HCT116 (cell line): Measurements from ENCODE around the gene PLCB1. TPM values are rescaled to one million over a fixed set of nuclear protein-coding genes. Genes with fewer than 3 reads are reported as not detected.

ENCODE experiments used
- ATAC-seq: fragments of 200-7000 bp; cut with Tn5 transposase; 2 replicates; pipeline ENCODE4 v1.9.1; 2020; ENCODE audit warnings: mild to moderate bottlenecking, moderate library complexity
- BruUV-seq: library from RNA; stranded (reverse); fragments of 400-500 nt; replicated peaks from 2 replicates; lab custom pipeline; 2021; lab: Mats Ljungman, UMichigan
- CTCF ChIA-PET: fragments of 300-600 bp; sonication (Branson Sonifier 250); formaldehyde crosslinking; loops from one replicate; lab custom pipeline; 2021; ENCODE audit warnings: antibody characterized with exemption; lab: Charles Lee
- POLR2A ChIA-PET: fragments of 300-600, 350-600 bp; sonication (Branson Sonifier 250); formaldehyde crosslinking; loops from one replicate; lab custom pipeline; 2021; ENCODE audit warnings: antibody characterized with exemption; lab: Charles Lee
- RAD21 ChIA-PET, 2 experiments: fragments of 300-600 bp; sonication (Branson Sonifier 250); formaldehyde crosslinking; loops; one replicate each; lab custom pipeline; 2023; ENCODE audit warnings: low total read pairs in 2 of 2; ENCODE audit not compliant: uncharacterized antibody in 2 of 2, unreplicated experiment in 2 of 2, low non-redundant PET in 1 of 2; lab: Charles Lee
- DNase-seq: peaks from one replicate; pipeline ENCODE4 v3.0.0-alpha.2; 2010; ENCODE audit warnings: low read depth, low spot score
- H2AFZ ChIP-seq: fragments of 200-600 bp; shearing (Covaris generic), sonication (generic); 2 replicates; pipeline ENCODE4 v1.6.1; 2017; ENCODE audit warnings: low read depth, mixed run types, mixed read lengths, antibody characterized with exemption, low read length; ENCODE audit not compliant: poor library complexity, severe bottlenecking
- H3K27ac ChIP-seq: 2 replicates; pipeline ENCODE4 v1.5.1; 2012; ENCODE audit warnings: low read depth, low read length
- H3K27me3 ChIP-seq: fragments of 200-600 bp; sonication (generic); 2 replicates; pipeline ENCODE4 v1.6.1; 2016; ENCODE audit warnings: mixed run types, low read length, mixed read lengths; ENCODE audit not compliant: insufficient read depth
- H3K36me3 ChIP-seq, 2 experiments: fragments of 200-500 bp in 1 of 2; fragments of 200-600 bp in 1 of 2; sonication (Bioruptor generic) in 1 of 2; sonication (generic) in 1 of 2; 2 replicates each; pipeline versions ENCODE4 v1.5.1 to v1.6.1; 2014 to 2016; ENCODE audit warnings: low read length in 2 of 2, inconsistent platforms in 1 of 2, mixed read lengths in 1 of 2, mixed run types in 1 of 2; ENCODE audit not compliant: insufficient read depth in 2 of 2, control insufficient read depth in 1 of 2
- H3K4me1 ChIP-seq, 2 experiments: fragments of 200-600 bp in 1 of 2; sonication (generic) in 1 of 2; 2 replicates each; pipeline versions ENCODE4 v1.5.1 to v1.6.1; 2012 to 2017; ENCODE audit warnings: low read length in 2 of 2, inconsistent platforms in 1 of 2, mild to moderate bottlenecking in 1 of 2, mixed read lengths in 1 of 2, mixed run types in 1 of 2, moderate library complexity in 1 of 2; ENCODE audit not compliant: insufficient read depth in 2 of 2, control insufficient read depth in 1 of 2
- H3K4me2 ChIP-seq: fragments of 200-600 bp; sonication (generic); 2 replicates; pipeline ENCODE4 v1.6.1; 2017; ENCODE audit warnings: mixed run types, low read length, mixed read lengths
- H3K4me3 ChIP-seq, 2 experiments: fragments of 200-600 bp in 1 of 2; sonication (generic) in 1 of 2; replicated peaks in 1 of 2; 2 replicates each; pipeline ENCODE4 v1.5.1; 2011 to 2016; ENCODE audit warnings: low read length in 2 of 2, control low read depth in 1 of 2, low read depth in 1 of 2, mild to moderate bottlenecking in 1 of 2, mixed read lengths in 1 of 2, mixed run types in 1 of 2
- H3K79me2 ChIP-seq: fragments of 200-600 bp; sonication (generic); 2 replicates; pipeline ENCODE4 v1.6.1; 2017; ENCODE audit warnings: mild to moderate bottlenecking, mixed run types, low read length, moderate library complexity, mixed read lengths; ENCODE audit not compliant: insufficient read depth
- H3K9ac ChIP-seq: fragments of 200-600 bp; sonication (generic); 2 replicates; pipeline ENCODE4 v1.6.1; 2016; ENCODE audit warnings: low read length, mixed read lengths
- H3K9me2 ChIP-seq: fragments of 200-600 bp; sonication (generic), shearing (Covaris generic); 2 replicates; pipeline ENCODE4 v1.6.1; 2017; ENCODE audit warnings: mixed run types, mild to moderate bottlenecking, moderate library complexity; ENCODE audit not compliant: insufficient read depth
- H3K9me3 ChIP-seq, 2 experiments: fragments of 200-500 bp in 1 of 2; fragments of 200-600 bp in 1 of 2; sonication (Bioruptor generic) in 1 of 2; sonication (generic) in 1 of 2; 2 replicates each; pipeline ENCODE4 v1.6.1; 2014 to 2017; ENCODE audit warnings: low read length in 2 of 2, mixed read lengths in 2 of 2, inconsistent platforms in 1 of 2, low read depth in 1 of 2, mild to moderate bottlenecking in 1 of 2, mixed run types in 1 of 2, moderate library complexity in 1 of 2; ENCODE audit not compliant: control insufficient read depth in 1 of 2, insufficient read depth in 1 of 2
- H4K20me1 ChIP-seq: fragments of 200-600 bp; sonication (generic), shearing (Covaris generic); 2 replicates; pipeline ENCODE4 v1.6.1; 2017; ENCODE audit warnings: mixed run types, mild to moderate bottlenecking, moderate library complexity; ENCODE audit not compliant: insufficient read depth
- CBX3 ChIP-seq: IDR thresholded peaks from 2 replicates; pipeline ENCODE4 v1.6.1; 2012; ENCODE audit warnings: low read depth
- EGR1 ChIP-seq: IDR thresholded peaks from 2 replicates; pipeline ENCODE4 v1.6.1; 2012; ENCODE audit warnings: low read depth
- FOSL1 ChIP-seq: IDR thresholded peaks from 2 replicates; pipeline ENCODE4 v1.6.1; 2012; ENCODE audit warnings: low read depth
- POLR2A ChIP-seq: IDR thresholded peaks from 2 replicates; pipeline ENCODE4 v1.7.0; 2011; ENCODE audit warnings: borderline replicate concordance; ENCODE audit not compliant: insufficient read depth, insufficient read length; ENCODE audit errors: extremely low read depth
- POLR2AphosphoS5 ChIP-seq: IDR thresholded peaks from 2 replicates; pipeline ENCODE4 v1.6.1; 2011; ENCODE audit warnings: mild to moderate bottlenecking, low read depth, low read length, moderate library complexity
- RAD21 ChIP-seq: IDR thresholded peaks from 2 replicates; pipeline ENCODE4 v1.6.1; 2012; ENCODE audit warnings: low read depth, mild to moderate bottlenecking
- SP1 ChIP-seq: IDR thresholded peaks from 2 replicates; pipeline ENCODE4 v1.6.1; 2012; ENCODE audit warnings: low read depth
- SRF ChIP-seq: IDR thresholded peaks from 2 replicates; pipeline ENCODE4 v1.6.1; 2012; ENCODE audit warnings: low read depth
- TCF7L2 ChIP-seq: IDR thresholded peaks from 2 replicates; pipeline ENCODE4 v1.7.0; 2011; ENCODE audit warnings: borderline replicate concordance, inconsistent platforms; ENCODE audit not compliant: insufficient read depth, insufficient read length; ENCODE audit errors: extremely low read depth
- intact Hi-C: fragments of 100-400 bp; cut with micrococcal nuclease; formaldehyde crosslinking; loops from 2 replicates; pipeline ENCODE4 v1.10.0; 2022
- total RNA-seq: library from RNA; stranded (reverse); gene quantifications from one replicate; pipeline ENCODE4 v1.2.1, GENCODE V29; 2021; ENCODE audit not compliant: unreplicated experiment
- TF ChIP-seq, protein P1 (sequence below): IDR thresholded peaks from 2 replicates; pipeline ENCODE4 v1.6.1; 2012
- TF ChIP-seq, protein P2 (sequence below): IDR thresholded peaks from 2 replicates; pipeline ENCODE4 v1.6.1; 2012

The PLCB1 gene
- total RNA-seq, 1 experiment from 2014 or later: 15.8 TPM

DNA sequence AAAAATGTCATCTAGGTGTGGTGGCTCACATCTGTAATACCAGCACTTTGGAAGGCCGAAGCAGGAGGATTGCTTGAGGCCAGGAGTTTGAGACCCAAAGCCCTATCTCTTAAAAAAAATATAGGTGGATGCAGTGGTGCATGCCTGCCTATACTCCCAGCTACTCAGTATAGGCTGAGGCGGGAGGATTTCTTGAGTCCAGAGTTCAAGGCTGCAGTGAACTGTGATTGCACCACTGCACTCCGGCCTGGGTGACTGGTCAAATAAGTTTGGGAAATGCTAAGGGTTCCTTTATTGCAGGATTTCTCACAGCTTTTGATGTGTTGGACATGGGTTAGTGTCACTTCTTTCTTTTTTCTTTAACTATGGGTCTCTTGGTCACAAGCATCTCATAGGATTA lies 261.3 kb downstream of the PLCB1 start:
- TF ChIP-seq SP1 (no peak), RAD21 (no peak), FOSL1 (no peak)
- Histone ChIP-seq H3K27ac (no peak overlapping the region), H2AFZ (no peak overlapping the region), H3K79me2 (no peaks in the 10 kb centered on the region), H4K20me1 (no peaks in the 10 kb centered on the region), H3K9ac (no peak overlapping the region), H3K9me3 (no peaks in the 10 kb centered on the region), H3K4me3 (no peak overlapping the region), H3K4me1 (no peaks in the 10 kb centered on the region), H3K9me2 (no peaks in the 10 kb centered on the region), H3K27me3 (no peaks in the 10 kb centered on the region), H3K36me3 (no peaks in the 10 kb centered on the region), H3K4me2 (no peak overlapping the region)
- intact Hi-C loops: loop anchor here (5.0 kb wide), 1 partner anchor 329 kb away; no protein-coding TSS in a partner anchor
- POLR2A ChIA-PET: no interaction called here
- DNase-seq (no peak), ATAC-seq (no peak)
- RAD21 ChIA-PET: no interaction called here
- BruUV-seq: no TSS peak
- CTCF ChIA-PET: no interaction called here

DNA sequence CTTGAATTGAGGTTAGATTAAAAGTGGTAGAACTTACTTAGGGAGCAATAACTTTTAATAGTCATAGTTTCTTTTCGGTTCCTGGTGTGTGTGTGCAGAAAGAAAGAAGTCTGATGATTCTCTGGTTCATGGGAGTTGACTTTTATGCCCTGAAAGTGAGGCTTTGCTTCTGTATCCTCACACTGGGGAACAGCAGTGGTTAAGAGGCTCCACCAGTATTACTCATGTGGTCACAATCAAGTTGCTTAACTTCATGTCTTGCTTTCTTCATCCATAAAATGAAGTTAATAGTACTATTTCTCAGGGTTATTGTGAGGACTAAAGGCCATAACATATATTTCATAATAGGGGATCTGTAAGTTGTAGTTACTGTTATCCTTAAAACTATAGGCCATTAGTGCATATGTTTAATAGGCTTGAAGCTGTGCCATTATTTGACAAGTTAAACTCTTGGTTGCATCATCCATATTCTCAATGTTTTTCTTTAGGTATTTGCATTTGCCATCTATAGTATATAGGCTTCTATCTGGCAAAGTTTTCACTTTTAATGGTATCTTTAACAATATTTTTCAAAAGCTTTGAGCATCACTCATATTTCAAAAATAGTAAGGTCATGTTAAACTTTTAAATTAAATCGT lies 262.4 kb downstream of the PLCB1 start:
- no peaks in the 10 kb centered on the region for H3K9me3 ChIP-seq
- no peaks in the 10 kb centered on the region for H3K9me2 ChIP-seq
- H3K27ac ChIP-seq: no peak overlapping the region
- TF ChIP-seq, protein P1, sequence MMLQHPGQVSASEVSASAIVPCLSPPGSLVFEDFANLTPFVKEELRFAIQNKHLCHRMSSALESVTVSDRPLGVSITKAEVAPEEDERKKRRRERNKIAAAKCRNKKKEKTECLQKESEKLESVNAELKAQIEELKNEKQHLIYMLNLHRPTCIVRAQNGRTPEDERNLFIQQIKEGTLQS: no peak
- TF ChIP-seq, protein P2, sequence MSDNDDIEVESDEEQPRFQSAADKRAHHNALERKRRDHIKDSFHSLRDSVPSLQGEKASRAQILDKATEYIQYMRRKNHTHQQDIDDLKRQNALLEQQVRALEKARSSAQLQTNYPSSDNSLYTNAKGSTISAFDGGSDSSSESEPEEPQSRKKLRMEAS: no peak
- no peak for TF ChIP-seq RAD21
- TF ChIP-seq TCF7L2: no peak
- no peak for TF ChIP-seq CBX3
- no peak for TF ChIP-seq EGR1
- TF ChIP-seq POLR2A: no peak
- TF ChIP-seq POLR2AphosphoS5: no peak
- no peak for TF ChIP-seq SRF
- H3K4me1 ChIP-seq: no peaks in the 10 kb centered on the region
- no peak overlapping the region for H2AFZ ChIP-seq
- no peaks in the 10 kb centered on the region for H4K20me1 ChIP-seq
- intact Hi-C loops: loop anchor here (5.0 kb wide), 1 partner anchor 328 kb away; no protein-coding TSS in a partner anchor
- no peak overlapping the region for H3K4me3 ChIP-seq
- ChIA-PET CTCF (no interaction called here), RAD21 (no interaction called here), POLR2A (no interaction called here)
- no peak overlapping the region for H3K4me2 ChIP-seq
- H3K79me2 ChIP-seq: no peaks in the 10 kb centered on the region
- no peaks in the 10 kb centered on the region for H3K36me3 ChIP-seq
- ATAC-seq (no peak), DNase-seq (no peak)
- no peak overlapping the region for H3K9ac ChIP-seq
- no peaks in the 10 kb centered on the region for H3K27me3 ChIP-seq
- BruUV-seq: no TSS peak
